ENCODE measurements around the gene GPR108. TPM values are rescaled to one million over a fixed set of nuclear protein-coding genes. Genes with fewer than 3 reads are reported as not detected.

The GPR108 gene
- total and polyA plus RNA-seq, 11 donors: 19.2 to 47.9 (median 31.1) TPM

DNA sequence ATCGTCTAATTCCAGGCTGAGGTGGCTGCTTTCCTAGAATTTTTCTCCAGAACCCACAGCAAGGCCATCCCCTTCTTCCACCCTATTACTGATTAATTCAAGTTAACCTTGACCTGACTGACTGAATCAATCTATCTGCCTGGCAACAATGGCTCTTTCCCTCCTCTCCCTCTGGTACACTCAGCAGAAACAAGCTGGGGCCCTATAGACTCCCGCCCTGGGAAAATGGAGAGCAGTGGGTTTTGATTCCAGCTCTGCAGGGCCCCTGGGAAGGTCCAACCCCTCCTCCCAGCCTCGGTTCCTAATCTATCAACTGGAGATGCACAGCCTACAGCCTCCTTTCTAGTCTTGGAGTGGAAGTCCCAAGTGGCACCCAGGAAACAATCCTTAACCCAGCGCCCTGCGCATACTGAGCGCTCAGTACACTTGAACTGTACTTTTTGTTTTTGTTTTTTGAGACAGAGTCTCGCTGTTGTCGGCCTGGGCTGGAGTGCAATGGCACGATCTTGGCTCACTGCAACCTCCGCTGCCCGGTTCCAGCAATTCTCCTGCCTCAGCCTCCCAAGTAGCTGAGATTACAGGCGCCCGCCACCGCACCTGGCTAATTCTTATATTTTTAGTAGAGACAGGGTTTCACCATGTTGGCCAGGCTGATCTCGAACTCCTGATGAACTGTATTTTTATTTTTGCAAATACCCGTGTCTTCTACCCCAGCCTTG, 11.7 kb downstream of the GPR108 start:
- H3K27me3 ChIP-seq: peaks cover 0 to 6% (median 0%) of the 10 kb centered on the region in 9 donors
- peaks cover 0 to 66% (median 0%) of the 10 kb centered on the region in 12 donors for H3K4me1 ChIP-seq
- no peak overlapping the region for H3K4me3 ChIP-seq
- ATAC-seq (no peak), DNase-seq (no peak)
- H3K27ac ChIP-seq: no peak overlapping the region
- intact Hi-C loops (cut with DNase I): no loop called here
- peaks cover 0 to 5% (median 0%) of the 10 kb centered on the region in 12 donors for H3K9me3 ChIP-seq
- H3K36me3 ChIP-seq: peaks cover 0 to 9% (median 0%) of the 10 kb centered on the region in 9 donors
- 85 to 88% (median 86%) methylated on average over 16 of the region's 16 CpGs for WGBS, 4 donors
- no peak for TF ChIP-seq POLR2A (IDR thresholded peaks at IDR 0.05)
- TF ChIP-seq, protein P1, sequence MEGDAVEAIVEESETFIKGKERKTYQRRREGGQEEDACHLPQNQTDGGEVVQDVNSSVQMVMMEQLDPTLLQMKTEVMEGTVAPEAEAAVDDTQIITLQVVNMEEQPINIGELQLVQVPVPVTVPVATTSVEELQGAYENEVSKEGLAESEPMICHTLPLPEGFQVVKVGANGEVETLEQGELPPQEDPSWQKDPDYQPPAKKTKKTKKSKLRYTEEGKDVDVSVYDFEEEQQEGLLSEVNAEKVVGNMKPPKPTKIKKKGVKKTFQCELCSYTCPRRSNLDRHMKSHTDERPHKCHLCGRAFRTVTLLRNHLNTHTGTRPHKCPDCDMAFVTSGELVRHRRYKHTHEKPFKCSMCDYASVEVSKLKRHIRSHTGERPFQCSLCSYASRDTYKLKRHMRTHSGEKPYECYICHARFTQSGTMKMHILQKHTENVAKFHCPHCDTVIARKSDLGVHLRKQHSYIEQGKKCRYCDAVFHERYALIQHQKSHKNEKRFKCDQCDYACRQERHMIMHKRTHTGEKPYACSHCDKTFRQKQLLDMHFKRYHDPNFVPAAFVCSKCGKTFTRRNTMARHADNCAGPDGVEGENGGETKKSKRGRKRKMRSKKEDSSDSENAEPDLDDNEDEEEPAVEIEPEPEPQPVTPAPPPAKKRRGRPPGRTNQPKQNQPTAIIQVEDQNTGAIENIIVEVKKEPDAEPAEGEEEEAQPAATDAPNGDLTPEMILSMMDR (IDR thresholded peaks at IDR 0.05): no peak

DNA sequence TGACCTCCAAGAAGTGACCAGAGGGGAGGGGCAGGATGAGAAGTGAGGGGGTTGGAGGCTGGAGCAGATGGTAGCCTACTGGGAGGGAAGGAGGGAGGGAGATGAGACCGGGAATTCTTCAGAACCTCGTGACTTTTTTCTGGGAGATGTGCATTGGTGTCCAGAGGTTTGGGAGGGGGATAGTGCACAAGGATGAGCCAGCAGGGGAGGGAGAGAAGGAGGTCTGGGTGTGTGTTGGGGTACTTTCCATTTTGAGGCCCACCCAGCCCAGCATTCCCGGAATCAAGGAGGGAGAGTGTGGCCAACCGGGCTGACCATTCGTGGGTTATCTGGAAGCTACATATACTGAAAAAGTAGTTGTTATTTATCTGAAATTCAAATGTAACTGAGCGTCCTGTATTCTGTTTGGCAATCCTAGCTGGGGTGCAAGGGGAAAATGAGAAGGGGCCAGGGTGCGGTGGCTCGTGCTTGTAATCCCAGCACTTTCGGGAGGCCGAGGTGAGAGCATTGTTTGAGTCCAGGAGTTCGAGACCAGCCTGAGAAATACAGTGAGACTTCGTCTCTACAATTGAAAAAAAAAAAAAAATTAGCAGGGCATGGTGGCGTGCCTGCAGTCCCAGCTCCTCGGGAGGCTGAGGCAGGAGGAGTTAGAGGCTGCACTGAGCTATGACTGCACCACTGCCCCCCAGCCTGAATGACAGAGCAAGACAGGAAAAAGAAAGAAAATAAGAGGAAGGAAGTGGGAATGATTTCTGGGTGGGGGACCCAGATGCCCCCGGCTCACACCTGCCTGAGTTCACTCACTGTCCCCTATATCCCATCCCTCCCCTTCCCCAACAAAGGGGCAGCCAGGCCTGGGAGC, 12.5 kb downstream of the GPR108 start:
- peaks cover 0 to 5% (median 0%) of the 10 kb centered on the region in 9 donors for H3K36me3 ChIP-seq
- H3K4me1 ChIP-seq: peaks cover 0 to 72% (median 0%) of the 10 kb centered on the region in 12 donors
- TF ChIP-seq, protein P1 (IDR thresholded peaks at IDR 0.05): no peak
- no peak for TF ChIP-seq POLR2A (IDR thresholded peaks at IDR 0.05)
- peak overlapping the region in 1 of 12 donors; percentile 17 for H3K27ac ChIP-seq
- no peak for ATAC-seq
- WGBS, 4 donors: 69 to 77% (median 71%) methylated on average over 15 of the region's 15 CpGs
- intact Hi-C loops (cut with DNase I): no loop called here
- H3K27me3 ChIP-seq: peaks cover 0 to 8% (median 0%) of the 10 kb centered on the region in 9 donors
- H3K4me3 ChIP-seq: no peak overlapping the region
- DNase-seq: peak in 1 of 5 donors; percentile 40
- peaks cover 0 to 5% (median 0%) of the 10 kb centered on the region in 12 donors for H3K9me3 ChIP-seq

DNA sequence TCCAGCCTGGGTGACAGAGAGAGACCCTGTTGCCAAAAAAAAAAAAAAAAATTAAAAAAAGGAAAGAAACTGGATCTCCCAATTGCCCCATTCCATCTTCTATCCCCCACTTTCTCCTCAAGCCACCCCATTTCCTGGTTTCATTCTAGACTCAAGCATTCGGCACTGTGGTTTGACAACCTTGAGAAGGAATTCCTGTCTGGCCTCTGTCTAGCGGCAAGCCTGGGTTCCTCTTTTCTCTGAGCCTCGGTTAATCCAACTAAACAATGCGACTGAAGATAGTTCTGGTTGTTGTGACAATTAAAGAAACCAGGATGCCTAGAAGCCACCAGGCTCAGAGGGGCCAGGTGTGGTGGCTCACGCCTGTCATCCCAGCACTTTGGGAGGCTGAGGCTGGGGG, 13.6 kb downstream of the GPR108 start:
- no peak overlapping the region for H3K4me3 ChIP-seq
- intact Hi-C loops (cut with DNase I): no loop called here
- H3K27me3 ChIP-seq: peaks cover 0 to 8% (median 0%) of the 10 kb centered on the region in 9 donors
- peak overlapping the region in 8 of 12 donors; percentile 4 to 59 (median 25) for H3K27ac ChIP-seq
- no peak for TF ChIP-seq POLR2A (IDR thresholded peaks at IDR 0.05)
- TF ChIP-seq, protein P1 (IDR thresholded peaks at IDR 0.05): no peak
- H3K4me1 ChIP-seq: peaks cover 0 to 62% (median 0%) of the 10 kb centered on the region in 12 donors
- no peaks in the 10 kb centered on the region for H3K36me3 ChIP-seq
- ATAC-seq (no peak), DNase-seq (peak in 1 of 5 donors; percentile 23)
- peaks cover 0 to 5% (median 0%) of the 10 kb centered on the region in 12 donors for H3K9me3 ChIP-seq
- WGBS, 4 donors: 53 to 62% (median 59%) methylated on average over 5 of the region's 5 CpGs

Data from heart left ventricle (tissue), 16 donors.